ENCODE measurements around the gene UCN3. TPM values are rescaled to one million over a fixed set of nuclear protein-coding genes. Genes with fewer than 3 reads are reported as not detected.

UCN3 gene, protein sequence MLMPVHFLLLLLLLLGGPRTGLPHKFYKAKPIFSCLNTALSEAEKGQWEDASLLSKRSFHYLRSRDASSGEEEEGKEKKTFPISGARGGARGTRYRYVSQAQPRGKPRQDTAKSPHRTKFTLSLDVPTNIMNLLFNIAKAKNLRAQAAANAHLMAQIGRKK
- not detected in 2 replicates for total RNA-seq (2014; rRNA removed; shearing (Covaris generic))

DNA sequence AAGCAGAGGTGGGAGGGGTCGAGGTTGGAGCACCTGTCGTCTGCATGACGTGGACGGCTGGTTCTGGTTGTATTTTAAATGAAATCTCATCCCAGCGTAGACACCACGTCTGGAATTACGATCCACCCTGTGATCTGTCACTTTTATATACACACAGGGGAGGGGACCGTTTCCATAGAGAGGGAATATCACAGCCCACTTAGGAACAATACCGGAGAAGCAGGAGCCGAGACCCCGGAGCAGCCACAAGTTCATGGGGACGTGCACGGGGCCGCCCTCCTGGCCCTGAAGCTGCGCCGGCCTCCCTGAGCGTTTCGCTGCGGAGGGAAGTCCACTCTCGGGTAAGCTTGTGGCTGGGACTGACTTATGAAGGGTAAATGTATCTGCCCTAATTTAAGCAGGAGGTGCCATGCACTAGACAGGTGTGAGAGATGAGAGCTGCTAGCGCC, at the start of gene UCN3:
Gene UCN3 (plus strand): TSS at position 77 of the 449 bp plus-strand sequence. CDS start 8,755 bp downstream, outside the sequence.
- Histone ChIP-seq H3K4me1 (replicated peaks) (no peaks in the 10 kb centered on the region), H3K27me3 (replicated peaks) (peaks cover 19% of the 10 kb centered on the region), H3K4me3 (no peak within 1 kb of the TSS), H3K27ac (no peak within 1 kb of the TSS), H3K9me3 (replicated peaks) (no peaks in the 10 kb centered on the region), H3K36me3 (no peaks in the 10 kb centered on the region)
- no peak for DNase-seq (ENCODE audit: low read depth in 1 of 2, low spot score in 2 of 2)

DNA sequence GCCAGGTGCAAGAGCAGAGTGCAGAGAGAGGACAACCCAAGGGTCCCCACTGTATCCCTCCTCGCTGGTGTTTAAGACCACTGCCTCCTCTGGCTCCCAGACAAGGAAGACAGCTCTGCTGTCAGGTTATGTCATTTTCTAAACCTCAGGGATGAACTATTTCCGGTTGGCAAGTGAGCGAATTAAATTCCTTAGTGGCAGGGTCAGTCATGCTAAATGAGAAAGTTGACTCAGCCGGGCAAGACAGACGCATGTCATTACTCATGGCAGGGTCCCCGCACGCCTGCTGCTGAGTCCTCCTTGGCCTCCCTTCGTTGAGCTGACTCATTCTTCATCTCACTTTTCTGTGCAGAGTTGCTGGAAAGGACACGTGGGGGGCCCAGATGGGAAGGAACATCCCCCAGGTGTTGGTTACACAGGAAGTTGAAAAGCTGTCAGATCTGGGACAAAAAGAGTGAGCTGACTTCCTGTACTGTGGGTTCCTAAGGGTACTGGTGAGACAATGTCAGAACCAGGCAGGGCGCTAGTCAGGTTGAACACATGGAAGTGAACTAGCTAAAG, 47.1 kb upstream of the UCN3 start:
- Histone ChIP-seq H3K27ac (peak overlapping the region; percentile 51), H3K36me3 (no peaks in the 10 kb centered on the region), H3K27me3 (replicated peaks) (no peaks in the 10 kb centered on the region), H3K9me3 (replicated peaks) (0 out of 2 replicates have a peak, but pooled peaks cover 8% of the 10 kb centered on the region), H3K4me3 (no peak overlapping the region), H3K4me1 (replicated peaks) (peaks cover 13% of the 10 kb centered on the region)
- peak; percentile 85 to 90 for DNase-seq (ENCODE audit: low read depth in 1 of 2, low spot score in 2 of 2)

DNA sequence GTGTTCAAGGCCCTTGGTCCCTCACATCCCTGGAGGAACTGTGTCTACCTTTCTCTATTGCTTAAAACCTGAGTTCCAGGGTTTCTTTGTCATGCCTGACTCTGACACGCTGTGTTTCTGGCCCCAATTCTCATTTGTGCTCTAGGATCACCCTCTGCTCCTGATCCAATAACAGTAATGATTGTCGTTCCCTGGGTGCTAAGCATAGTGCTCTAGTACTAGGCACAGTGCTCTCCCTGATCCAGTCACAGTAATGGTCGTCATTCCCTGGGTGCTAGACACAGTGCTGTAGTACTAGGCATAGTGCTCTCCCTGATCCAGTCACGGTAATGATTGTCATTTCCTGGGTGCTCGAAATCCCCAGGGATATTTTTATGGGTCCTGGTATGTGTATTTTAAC, 46.6 kb upstream of the UCN3 start:
- peak overlapping the region; percentile 24; the same call in 1 of the 2 replicates for H3K27ac ChIP-seq
- DNase-seq (ENCODE audit: low read depth in 1 of 2, low spot score in 2 of 2): no peak
- H3K9me3 ChIP-seq (replicated peaks): 0 out of 2 replicates have a peak, but pooled peaks cover 8% of the 10 kb centered on the region

DNA sequence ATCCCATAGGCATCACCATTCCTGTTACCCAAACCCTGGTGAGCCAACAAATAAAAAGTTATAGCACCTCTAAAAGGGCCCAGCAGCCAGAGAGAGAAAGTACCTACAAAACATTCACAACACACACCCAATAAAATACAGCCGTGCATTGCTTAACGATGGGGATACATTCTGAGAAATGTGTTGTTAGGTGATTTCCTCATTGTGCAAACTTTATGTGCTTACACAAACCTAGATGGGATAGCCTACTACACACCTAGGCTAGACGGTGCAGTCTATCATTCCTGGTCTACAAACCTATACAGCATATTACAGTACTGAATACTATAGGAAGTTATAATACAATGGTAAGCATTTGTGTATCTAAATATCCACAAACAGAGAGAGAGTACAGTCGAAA, 44.9 kb upstream of the UCN3 start:
- Histone ChIP-seq H3K36me3 (no peaks in the 10 kb centered on the region), H3K9me3 (replicated peaks) (0 out of 2 replicates have a peak, but pooled peaks cover 8% of the 10 kb centered on the region)

More for the DNA sequence above, 46.6 kb upstream of the UCN3 start:
- peaks cover 13% of the 10 kb centered on the region for H3K4me1 ChIP-seq (replicated peaks)
- H3K36me3 ChIP-seq: no peaks in the 10 kb centered on the region
- no peak overlapping the region for H3K4me3 ChIP-seq
- no peaks in the 10 kb centered on the region for H3K27me3 ChIP-seq (replicated peaks)

DNA sequence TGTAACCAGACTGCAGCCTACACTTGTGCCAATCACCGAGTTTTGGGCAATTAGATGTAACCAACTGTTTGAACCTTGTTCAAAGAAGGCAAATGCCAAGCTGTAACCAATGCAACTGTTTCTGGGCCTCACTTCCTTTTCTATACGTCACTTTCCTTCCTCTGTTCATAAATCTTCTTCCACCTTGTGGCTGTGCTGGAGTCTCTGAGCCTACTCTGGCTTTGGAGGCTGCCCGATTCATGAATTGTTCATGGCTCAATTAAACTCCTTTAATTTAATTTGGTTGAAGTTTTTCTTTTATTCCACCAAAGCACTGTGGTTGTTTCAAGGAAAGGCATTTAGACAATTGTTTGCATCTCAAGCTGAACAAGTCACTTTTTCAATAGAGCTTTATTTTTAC, 43.5 kb upstream of the UCN3 start:
- no peak overlapping the region for H3K4me3 ChIP-seq
- 0 out of 2 replicates have a peak, but pooled peaks cover 8% of the 10 kb centered on the region for H3K9me3 ChIP-seq (replicated peaks)
- H3K4me1 ChIP-seq (replicated peaks): peaks cover 13% of the 10 kb centered on the region
- DNase-seq (ENCODE audit: low read depth in 1 of 2, low spot score in 2 of 2): no peak
- H3K36me3 ChIP-seq: no peaks in the 10 kb centered on the region
- no peak overlapping the region for H3K27ac ChIP-seq
- no peaks in the 10 kb centered on the region for H3K27me3 ChIP-seq (replicated peaks)

More for the DNA sequence above, 44.9 kb upstream of the UCN3 start:
- H3K27me3 ChIP-seq (replicated peaks): no peaks in the 10 kb centered on the region
- H3K4me1 ChIP-seq (replicated peaks): peaks cover 13% of the 10 kb centered on the region
- no peak for DNase-seq (ENCODE audit: low read depth in 1 of 2, low spot score in 2 of 2)
- H3K4me3 ChIP-seq: no peak overlapping the region
- no peak overlapping the region for H3K27ac ChIP-seq

- no peak overlapping the region for H3K27ac ChIP-seq
- H3K36me3 ChIP-seq: no peaks in the 10 kb centered on the region
- 0 out of 2 replicates have a peak, but pooled peaks cover 8% of the 10 kb centered on the region for H3K9me3 ChIP-seq (replicated peaks)
- H3K27me3 ChIP-seq (replicated peaks): no peaks in the 10 kb centered on the region
- H3K4me1 ChIP-seq (replicated peaks): no peaks in the 10 kb centered on the region
- no peak for DNase-seq (ENCODE audit: low read depth in 1 of 2, low spot score in 2 of 2)
- H3K4me3 ChIP-seq: no peak overlapping the region
These were observed 41.3 kb upstream of the UCN3 start for GRCh38 chr10:5323446-5323845.

DNA sequence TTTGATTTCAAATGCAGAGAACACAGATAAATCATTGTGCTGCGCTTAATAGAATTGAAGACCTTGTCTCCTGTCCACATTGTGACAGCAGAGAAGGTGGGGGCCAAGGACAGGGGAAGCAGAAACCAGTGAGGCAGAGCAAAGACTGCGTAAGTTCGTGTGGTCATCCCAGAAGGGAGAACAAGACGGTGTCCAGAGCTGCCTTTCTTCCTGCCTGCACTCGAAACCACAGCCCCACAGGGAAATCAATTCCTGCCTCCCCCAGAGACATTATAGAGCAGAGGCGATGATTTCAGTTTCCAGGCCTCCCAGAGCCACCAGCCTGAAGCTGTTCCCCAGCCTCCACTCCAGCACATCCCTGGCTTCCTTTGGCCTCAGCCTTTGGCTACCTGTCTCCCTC, 39.7 kb upstream of the UCN3 start:
- no peak overlapping the region for H3K4me3 ChIP-seq
- H3K36me3 ChIP-seq: no peaks in the 10 kb centered on the region
- H3K27me3 ChIP-seq (replicated peaks): no peaks in the 10 kb centered on the region
- H3K27ac ChIP-seq: no peak overlapping the region
- no peaks in the 10 kb centered on the region for H3K4me1 ChIP-seq (replicated peaks)
- no peak for DNase-seq (ENCODE audit: low read depth in 1 of 2, low spot score in 2 of 2)
- H3K9me3 ChIP-seq (replicated peaks): 0 out of 2 replicates have a peak, but pooled peaks cover 3% of the 10 kb centered on the region

DNA sequence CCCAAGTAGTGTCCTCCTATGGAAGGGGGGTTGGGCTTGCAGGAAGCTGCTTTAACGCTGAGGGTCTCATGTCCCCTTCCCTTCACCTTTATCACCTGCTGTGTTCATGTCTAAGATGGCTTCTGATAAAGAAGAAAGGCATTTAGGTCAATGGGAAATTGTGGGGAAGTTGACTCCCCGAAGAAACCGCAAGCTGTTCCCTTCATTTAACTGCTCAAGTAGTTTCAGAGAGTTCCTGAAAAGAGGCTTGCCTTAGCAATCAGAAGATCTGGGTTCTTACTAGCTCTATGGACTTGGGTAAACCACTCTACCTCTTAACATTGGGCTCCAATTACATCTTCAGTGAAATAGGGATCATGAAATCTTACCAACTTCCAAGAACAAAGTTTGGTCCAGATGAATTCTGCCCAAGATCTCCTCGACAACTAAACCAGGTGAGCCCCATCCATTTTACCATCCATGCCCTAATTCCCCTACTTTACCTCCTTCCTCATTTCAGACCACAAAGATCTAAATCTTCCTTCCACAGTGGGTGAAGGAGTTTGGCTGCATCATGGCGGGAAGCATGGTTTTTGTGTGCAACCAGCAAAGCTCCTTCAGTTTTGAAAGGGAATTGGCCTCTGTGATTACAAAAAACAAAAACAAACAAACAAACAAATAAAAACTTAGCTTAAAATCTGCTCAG, 30.4 kb upstream of the UCN3 start:
- Histone ChIP-seq H3K27me3 (replicated peaks) (no peaks in the 10 kb centered on the region), H3K4me1 (replicated peaks) (no peaks in the 10 kb centered on the region), H3K9me3 (replicated peaks) (no peaks in the 10 kb centered on the region), H3K4me3 (no peak overlapping the region), H3K36me3 (no peaks in the 10 kb centered on the region), H3K27ac (no peak overlapping the region)
- no peak for DNase-seq (ENCODE audit: low read depth in 1 of 2, low spot score in 2 of 2)

DNA sequence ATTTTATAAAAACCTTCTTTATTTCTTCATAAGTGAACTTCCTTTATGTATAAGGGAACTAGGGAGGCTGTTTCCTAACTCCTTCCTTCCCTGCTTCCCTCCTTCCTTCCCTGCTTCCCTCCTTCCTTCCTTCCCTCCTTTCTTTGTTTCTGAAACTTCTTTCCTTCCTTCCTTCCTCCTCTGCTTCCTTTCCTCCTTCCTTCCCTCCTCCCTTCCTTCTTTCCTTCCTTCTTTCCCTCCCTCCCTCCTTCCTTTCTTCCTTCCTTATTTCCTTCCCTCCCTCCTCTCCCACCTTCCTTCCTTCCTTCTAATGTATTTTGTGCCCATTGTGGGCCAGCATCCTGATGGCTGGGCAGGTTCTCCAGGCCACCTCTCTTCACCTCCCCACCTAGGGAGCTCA, 26.8 kb upstream of the UCN3 start:
- no peak overlapping the region for H3K4me3 ChIP-seq
- no peaks in the 10 kb centered on the region for H3K4me1 ChIP-seq (replicated peaks)
- no peaks in the 10 kb centered on the region for H3K27me3 ChIP-seq (replicated peaks)
- H3K9me3 ChIP-seq (replicated peaks): no peaks in the 10 kb centered on the region
- H3K27ac ChIP-seq: no peak overlapping the region
- no peaks in the 10 kb centered on the region for H3K36me3 ChIP-seq
- no peak for DNase-seq (ENCODE audit: low read depth in 1 of 2, low spot score in 2 of 2)

DNA sequence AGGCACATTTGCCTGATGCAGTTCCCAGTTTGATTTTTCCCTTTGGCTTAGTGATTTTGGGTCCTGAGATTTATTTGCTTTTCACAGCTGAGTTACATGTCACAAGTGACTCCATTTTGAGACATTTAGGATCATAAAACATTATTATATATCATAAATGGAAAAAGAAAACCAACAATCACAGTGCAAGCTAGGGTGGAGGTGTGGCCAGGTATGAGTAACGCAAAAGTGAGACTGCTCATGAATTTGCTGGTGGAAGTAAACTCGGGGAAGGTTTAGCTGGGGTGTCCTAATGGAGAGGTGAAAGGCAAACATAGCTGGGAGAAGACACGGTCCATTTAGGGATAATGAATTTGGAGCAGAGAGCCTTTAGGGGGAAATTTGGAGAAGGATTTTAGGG, 21.7 kb upstream of the UCN3 start:
- Histone ChIP-seq H3K4me1 (replicated peaks) (no peaks in the 10 kb centered on the region), H3K27me3 (replicated peaks) (no peaks in the 10 kb centered on the region), H3K36me3 (no peaks in the 10 kb centered on the region), H3K4me3 (no peak overlapping the region), H3K27ac (no peak overlapping the region), H3K9me3 (replicated peaks) (no peaks in the 10 kb centered on the region)
- no peak for DNase-seq (ENCODE audit: low read depth in 1 of 2, low spot score in 2 of 2)

- no peaks in the 10 kb centered on the region for H3K4me1 ChIP-seq (replicated peaks)
- no peaks in the 10 kb centered on the region for H3K36me3 ChIP-seq
- 0 out of 2 replicates have a peak, but pooled peaks cover 2% of the 10 kb centered on the region for H3K27me3 ChIP-seq (replicated peaks)
- no peak overlapping the region for H3K4me3 ChIP-seq
- H3K27ac ChIP-seq: no peak overlapping the region
- DNase-seq (ENCODE audit: low read depth in 1 of 2, low spot score in 2 of 2): no peak
- no peaks in the 10 kb centered on the region for H3K9me3 ChIP-seq (replicated peaks)
These were observed 21.2 kb upstream of the UCN3 start for GRCh38 chr10:5343561-5343960.

DNA sequence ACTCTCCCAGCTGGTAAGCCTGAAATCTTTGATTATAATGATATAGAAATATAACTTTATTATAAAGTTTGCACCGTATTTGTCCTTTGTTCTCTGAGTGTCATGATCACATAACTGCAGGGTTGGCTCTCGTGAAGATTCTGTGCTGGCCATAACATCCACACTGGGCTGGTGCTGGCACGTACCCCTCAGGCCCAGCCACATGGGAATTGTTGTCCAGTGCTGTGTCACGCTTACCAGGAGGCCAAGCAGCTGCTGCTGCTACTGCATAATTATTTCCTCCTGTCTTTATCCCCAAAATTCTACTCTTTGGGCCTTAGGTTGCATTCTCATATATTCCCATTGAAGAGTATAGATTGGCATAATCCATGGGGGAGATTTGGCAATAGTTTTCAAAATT, 20.8 kb upstream of the UCN3 start:
- Histone ChIP-seq H3K9me3 (replicated peaks) (no peaks in the 10 kb centered on the region), H3K36me3 (no peaks in the 10 kb centered on the region), H3K27ac (no peak overlapping the region), H3K27me3 (replicated peaks) (0 out of 2 replicates have a peak, but pooled peaks cover 5% of the 10 kb centered on the region), H3K4me3 (no peak overlapping the region), H3K4me1 (replicated peaks) (no peaks in the 10 kb centered on the region)
- DNase-seq (ENCODE audit: low read depth in 1 of 2, low spot score in 2 of 2): no peak

DNA sequence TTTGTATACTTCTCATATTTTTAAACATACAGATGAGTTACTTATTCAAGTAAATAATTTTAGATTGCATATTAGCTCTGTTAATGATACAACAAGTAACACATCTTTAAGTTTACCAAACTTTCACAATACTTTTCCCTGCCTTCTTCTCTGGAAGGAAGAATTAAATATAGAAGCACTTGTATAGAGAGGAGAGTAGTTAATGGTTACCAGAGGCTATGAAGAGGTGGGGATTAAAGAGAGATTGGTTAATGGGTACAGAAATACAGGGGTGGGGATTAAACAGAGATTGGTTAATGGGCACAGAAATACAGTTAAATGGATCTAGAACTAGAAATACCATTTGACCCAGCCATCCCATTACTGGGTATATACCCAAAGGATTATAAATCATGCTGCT, 20.0 kb upstream of the UCN3 start:
- no peak overlapping the region for H3K27ac ChIP-seq
- DNase-seq (ENCODE audit: low read depth in 1 of 2, low spot score in 2 of 2): no peak
- no peaks in the 10 kb centered on the region for H3K9me3 ChIP-seq (replicated peaks)
- H3K4me3 ChIP-seq: no peak overlapping the region
- no peaks in the 10 kb centered on the region for H3K36me3 ChIP-seq
- peaks cover 10% of the 10 kb centered on the region; the same call in 1 of the 2 replicates for H3K27me3 ChIP-seq (replicated peaks)
- H3K4me1 ChIP-seq (replicated peaks): no peaks in the 10 kb centered on the region

GRCh38 chr10:5346881-5347280, 17.9 kb upstream of the UCN3 start:
- no peak overlapping the region for H3K27ac ChIP-seq
- H3K36me3 ChIP-seq: no peaks in the 10 kb centered on the region
- no peak for DNase-seq (ENCODE audit: low read depth in 1 of 2, low spot score in 2 of 2)
- H3K4me1 ChIP-seq (replicated peaks): no peaks in the 10 kb centered on the region
- peaks cover 19% of the 10 kb centered on the region for H3K27me3 ChIP-seq (replicated peaks)
- no peaks in the 10 kb centered on the region for H3K9me3 ChIP-seq (replicated peaks)
- no peak overlapping the region for H3K4me3 ChIP-seq
